Measurements from ENCODE around the gene ENKD1.

The ENKD1 gene

DNA sequence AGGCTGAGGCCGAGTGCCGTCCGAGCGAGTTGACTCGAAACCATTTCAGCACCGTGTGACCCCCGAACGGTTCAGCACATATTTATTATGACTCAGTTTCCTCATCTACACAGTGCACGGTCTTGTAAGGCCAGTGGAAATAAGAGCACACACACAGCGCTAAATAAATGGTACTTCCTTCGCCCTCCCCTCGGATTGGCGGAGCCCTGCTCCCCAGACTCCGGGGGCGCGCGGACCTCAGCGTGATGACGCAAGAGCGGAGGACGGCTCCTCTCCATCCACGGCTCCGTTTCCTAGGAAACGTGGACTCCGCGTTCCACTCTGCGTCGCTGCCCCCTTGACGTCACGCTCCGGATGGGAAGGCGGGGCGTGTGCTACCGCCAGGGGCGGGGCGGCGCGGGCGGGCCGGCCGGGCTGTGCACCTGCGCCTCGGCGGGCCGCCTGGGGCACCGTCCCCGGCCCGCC is 6.0 kb downstream of the ENKD1 start, which contains the start of gene PARD6A:
PARD6A (plus strand) TSS at position 397 of the 465 bp plus-strand sequence. CDS start 79 bp downstream, outside the sequence.
- no peak for TF ChIP-seq CTCF (IDR thresholded peaks at IDR 0.05; ENCODE audit: low read length, missing control alignments)
- H3K4me3 ChIP-seq (replicated peaks; ENCODE audit: low read depth, low read length): peak within 1 kb of the TSS; percentile 92
- peak; percentile 97 for DNase-seq (ENCODE audit: low read depth)

- H3K4me3 ChIP-seq (replicated peaks; ENCODE audit: low read depth, low read length): peak within 1 kb of the TSS; percentile 92
- TF ChIP-seq CTCF (IDR thresholded peaks at IDR 0.05; ENCODE audit: low read length, missing control alignments): no peak
- DNase-seq (ENCODE audit: low read depth): peak; percentile 88
These were observed 6.6 kb downstream of the ENKD1 start, which contains the start of gene ACD for GRCh38 chr16:67659675-67660563. Gene ACD (minus strand): TSS chr16:67660260. CDS start chr16:67660220, 40 bp downstream.

DNA sequence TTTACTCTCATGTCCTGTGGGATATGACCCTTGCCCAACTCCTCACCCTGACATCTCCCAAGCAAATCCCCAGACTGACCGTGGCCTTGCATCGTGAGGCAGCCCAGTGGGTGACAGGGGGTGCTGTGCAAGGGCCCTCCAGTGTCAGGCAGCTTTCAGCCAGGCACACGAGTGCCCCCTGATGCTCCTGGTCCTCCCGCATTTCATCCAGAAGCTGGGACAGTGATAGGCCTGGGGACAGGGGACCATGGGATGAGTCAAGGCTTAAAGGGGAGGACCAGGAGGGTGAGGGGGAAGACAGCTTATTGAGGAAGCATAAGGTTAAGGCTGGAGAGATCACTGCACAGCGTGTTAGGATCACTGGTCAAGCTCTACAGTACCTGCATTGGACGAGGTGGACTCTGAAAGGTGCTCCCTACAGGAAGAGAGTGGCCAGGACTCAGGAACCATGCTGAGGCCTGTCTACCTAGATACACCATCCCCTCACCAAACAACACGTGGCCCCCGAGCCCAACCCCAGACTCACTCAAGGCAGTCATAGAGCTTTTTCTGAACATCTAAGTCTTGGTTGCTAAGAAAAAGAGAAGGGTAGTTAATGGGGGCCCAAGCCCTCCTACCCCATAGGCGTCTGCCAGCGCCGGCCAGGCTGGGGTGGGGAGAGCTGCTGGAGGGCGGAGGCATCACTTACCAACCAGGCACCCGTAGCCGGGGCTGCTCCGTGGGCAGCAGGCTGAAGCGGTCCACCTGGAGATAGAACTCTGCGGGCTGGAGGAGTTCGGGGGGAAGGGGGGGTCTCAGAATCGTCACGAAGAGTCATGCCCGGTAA is 7.5 kb downstream of the ENKD1 start:
- DNase-seq (ENCODE audit: low read depth): no peak

DNA sequence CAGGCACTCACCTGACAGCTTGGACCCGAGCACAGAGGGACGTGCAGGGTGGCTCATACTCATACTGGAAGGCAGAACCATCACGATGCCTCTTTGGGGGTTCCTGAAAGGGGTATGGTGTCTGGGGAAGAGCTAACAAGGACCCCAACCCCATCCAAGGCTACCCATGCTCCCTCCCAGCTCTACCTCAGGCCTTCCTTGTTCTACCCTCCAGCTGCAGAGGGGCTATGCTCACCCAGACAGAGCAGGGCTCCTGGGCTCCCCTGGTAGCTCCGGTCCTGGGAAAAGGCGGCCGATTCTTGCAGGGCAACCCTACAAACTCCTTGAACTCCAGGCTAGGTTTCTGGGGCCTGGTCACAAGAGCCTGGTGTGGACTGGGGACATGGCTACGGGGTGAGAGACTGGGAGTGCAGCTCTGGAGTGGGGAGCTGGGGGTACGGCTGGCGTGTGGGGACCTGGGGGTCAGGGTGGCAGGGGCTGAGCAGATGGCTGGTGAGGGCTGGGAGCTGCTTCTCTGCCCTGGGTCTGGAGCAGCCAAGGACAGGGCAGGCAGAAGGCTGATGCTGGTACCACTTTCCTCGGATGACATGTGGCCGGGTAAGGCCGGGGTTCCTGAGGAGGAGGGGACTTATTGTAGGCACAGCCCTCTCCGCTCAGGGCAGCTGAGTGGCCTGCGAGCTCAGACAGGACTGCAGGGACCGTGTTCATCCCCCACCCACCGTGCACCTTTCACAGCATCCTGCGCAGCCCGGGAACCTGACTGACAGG is 8.6 kb downstream of the ENKD1 start:
- no peak overlapping the region for H3K4me3 ChIP-seq (replicated peaks; ENCODE audit: low read depth, low read length)
- no peak for TF ChIP-seq CTCF (IDR thresholded peaks at IDR 0.05; ENCODE audit: low read length, missing control alignments)

More for the DNA sequence above, 7.5 kb downstream of the ENKD1 start:
- TF ChIP-seq CTCF (IDR thresholded peaks at IDR 0.05; ENCODE audit: low read length, missing control alignments): no peak
- peak overlapping the region; percentile 92 for H3K4me3 ChIP-seq (replicated peaks; ENCODE audit: low read depth, low read length)

GRCh38 chr16:67657017-67657608 is 9.4 kb downstream of the ENKD1 start:
- TF ChIP-seq CTCF (IDR thresholded peaks at IDR 0.05; ENCODE audit: low read length, missing control alignments): no peak
- H3K4me3 ChIP-seq (replicated peaks; ENCODE audit: low read depth, low read length): no peak overlapping the region
- no peak for DNase-seq (ENCODE audit: low read depth)

More for the DNA sequence above, 8.6 kb downstream of the ENKD1 start:
- DNase-seq (ENCODE audit: low read depth): no peak

Measured in fibroblast of pulmonary artery (primary cell).